Suppressor macrophage treated with lipopolysaccharide for 4 hours (primary cell): ENCODE measurements around the gene NDUFA11.

Source experiments
- DNase-seq: peaks from one replicate; pipeline ENCODE4 v3.0.0-alpha.2; 2020

Gene NDUFA11

DNA sequence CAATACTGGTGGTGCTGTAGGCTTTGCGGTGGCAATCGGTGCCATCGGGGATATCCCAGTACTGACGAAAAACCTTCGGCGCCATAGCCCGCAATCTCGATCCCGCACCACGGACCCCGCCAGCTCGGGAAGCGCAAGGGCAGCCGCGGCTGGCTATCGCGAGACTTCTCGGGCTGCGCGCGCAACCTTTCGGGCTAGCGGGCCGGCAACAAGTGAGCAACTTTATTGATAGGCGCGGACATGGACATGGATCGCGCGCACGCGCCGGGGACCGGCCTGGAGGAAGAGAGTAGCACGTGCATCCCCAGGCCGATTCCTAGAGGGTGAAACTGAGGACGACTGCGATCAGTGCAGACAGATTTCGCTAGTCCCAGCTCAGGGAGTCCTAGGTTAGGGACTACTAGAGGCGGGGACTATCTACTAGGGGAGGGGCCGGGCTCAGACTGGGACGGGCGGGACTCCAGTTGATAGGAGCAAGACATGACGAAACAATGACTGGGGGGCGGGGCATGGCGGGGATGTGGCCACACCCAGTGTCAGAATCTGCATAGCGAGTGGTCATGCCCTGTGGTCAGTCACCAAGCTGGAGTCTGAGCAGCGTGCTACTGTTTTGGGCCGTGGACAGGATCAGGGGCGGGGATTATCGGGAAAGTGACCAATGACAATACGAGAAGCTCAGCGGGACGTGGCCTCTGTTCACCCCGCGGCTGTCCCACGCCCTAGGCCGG, at the start of gene NDUFA11:
Gene NDUFA11, minus strand, starts transcription at position 167 of the 728 bp plus-strand sequence. Its CDS starts 82 bp downstream, at position 85.
- DNase-seq = peak; percentile 98

DNA sequence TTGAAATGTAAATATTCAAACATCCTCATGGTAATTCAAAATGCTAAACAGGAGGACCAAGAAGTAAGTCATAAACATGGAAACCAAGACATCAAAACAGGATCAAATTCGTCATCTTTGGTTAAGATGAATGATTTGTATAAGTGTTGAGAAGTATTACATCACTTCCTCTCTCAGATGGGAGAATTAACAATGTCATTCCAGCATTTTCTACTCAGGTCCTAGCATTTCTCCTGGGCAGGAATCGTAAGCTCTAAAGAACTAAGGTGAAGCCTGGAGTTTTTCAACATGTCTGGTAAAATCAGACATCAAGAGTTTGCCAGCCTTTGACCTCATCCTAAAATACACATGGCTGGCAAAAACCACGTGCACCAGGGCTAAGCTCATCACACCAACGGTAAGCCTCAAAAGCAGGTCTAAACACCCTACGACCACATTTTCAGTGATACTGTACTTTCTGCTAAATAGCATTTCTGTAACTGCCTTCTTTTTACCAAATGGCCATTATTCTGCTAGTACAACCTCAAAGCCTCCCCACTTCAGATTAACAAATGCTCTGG, 49.5 kb upstream of the NDUFA11 start:
- DNase-seq = peak; percentile 47

DNA sequence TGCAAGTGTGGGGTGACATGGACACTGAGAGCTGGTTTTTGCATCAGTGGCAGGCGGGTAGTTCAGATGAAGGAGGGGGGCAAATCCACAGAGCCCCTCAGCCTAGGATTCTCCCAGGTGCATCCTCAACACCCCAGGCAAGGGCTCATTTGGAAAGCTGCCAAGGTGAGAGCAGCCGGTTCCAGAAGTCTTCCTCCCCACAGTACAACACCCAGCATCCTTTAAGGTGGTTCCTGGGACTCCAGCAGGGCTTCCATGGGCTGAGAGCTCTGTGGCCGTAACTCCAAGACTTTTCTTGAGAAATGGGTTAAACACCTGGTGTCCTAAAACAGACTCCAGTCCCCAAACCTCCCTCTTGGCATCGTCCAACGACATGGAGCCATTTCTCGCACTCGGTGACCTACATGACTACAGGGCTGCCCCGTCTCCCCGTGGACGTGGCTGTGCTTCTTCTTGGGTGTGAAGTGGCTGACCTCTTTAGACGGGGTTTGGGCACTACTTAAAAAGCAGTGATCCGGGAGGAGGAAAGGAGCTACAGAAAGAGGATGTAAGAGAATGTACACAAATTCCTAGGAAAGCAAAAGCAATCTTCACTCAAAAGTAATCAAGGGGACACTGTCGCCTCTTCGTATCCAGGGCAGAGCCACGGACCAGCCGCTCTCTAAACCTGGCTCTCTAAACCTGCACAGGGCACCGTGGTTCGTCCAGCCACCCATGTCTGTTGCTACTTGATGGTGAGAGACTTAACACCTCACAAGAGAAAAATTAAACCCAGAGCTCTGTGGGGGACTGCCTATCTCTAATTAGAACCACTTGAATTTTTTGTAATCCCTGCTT, 48.8 kb upstream of the NDUFA11 start:
- DNase-seq = no peak

DNA sequence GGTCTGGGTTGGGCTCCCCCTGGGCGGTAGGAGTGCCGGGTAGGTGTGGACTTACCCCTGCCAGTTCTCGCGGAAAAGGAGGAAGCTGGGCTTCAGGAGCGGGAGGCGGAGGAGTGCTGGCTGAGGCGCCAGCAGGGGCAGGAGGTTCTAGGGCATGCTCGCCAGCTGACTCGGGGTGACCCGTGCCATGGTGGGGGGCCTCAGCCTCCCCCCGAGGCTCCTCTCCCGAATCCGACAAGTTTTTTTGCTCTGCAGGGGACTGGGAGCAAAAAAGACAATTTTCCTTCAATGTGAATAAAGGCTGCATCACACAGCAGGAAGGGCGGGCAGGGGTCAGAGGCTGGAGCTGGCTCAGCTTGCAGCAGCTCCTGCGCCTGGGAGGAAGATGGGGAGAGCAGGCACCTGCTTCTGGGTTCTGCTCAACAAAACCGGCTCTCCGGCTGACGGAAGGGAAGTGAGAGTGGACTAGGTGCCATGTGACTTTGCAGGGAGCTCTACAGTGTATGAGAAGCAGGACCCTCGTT, 47.8 kb upstream of the NDUFA11 start:
- DNase-seq = peak; percentile 45

DNA sequence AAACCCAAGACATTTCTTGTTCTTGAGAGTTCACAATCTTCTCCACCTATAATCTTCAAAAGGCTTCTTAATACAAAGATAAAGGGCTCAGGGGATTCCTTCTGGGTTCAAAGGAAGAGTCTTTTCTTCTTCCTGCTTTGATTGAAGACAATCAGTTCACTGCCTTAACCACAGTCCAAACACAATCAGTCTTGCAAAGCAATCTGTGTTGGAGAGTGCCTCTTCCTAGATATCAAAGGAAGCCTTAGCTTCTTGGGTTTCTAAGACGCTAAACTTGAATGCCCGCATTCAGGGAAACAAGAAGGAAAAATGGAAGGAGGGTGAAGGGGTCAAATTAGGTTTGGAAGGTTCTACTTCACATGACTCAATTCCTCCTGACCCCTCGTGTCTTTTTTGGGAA, 47.2 kb upstream of the NDUFA11 start:
- DNase-seq = no peak

DNA sequence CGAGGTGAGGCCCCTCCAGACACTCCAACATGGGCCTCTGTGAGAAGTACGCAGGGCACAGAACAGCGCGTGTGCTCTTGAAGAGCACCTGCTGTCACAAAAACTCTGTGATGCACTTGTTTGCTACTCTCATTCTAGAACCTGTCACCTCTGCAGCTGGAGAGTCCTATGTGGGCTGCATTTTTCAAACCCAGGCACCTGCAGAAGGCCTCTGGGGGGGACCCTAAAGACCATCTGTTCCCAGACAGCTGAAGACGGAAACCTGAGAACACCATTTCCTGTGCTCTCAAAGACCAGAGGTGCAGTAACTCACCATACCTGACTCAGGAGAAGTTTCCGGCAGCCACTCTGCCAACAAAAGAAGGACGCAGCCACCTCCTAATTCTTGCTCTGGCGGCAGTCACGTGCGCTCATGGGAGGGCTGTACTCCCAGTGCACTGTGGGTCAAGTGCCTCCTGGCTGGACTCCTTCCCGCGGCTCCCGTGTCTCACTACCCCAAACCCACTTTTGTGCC, 46.3 kb upstream of the NDUFA11 start:
- DNase-seq = no peak

DNA sequence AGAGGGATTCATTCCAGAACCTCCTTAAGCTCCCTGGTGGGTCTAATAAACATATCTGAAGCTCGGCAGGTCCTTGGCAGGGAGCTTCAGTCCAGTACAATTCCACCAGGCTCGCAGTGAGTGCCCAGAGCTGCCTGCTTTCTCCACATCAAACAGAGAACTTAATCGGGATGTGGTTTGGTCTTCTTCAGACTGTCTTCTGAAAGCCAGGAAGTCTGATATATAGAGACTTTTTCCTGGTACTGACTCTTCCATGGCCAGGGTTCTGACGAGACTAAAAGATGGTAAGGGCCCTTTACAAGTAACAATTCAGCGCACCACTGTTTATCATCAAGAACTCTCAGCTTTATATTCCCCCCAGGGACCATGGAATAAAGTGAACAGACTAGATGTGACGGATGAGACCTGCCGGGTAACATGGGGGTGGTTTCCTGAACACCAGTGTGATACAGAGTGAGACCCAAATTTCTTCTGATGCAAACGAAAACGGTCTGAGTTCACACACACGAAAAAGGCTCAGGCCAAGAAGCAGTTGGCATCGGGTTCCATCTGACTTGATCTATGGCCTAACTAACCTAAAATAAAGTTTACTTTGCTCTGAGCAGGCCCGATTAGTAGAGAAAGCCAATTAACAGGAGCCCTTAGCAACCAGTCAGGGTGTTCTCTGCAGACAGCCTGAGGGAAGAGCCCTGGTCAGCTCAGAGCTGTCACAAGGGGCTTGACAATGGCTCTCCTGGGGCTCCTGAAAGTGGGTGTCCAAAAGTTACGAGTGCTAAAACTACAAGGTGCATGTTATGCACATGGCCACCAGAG, 45.4 kb upstream of the NDUFA11 start:
- no peak for DNase-seq

DNA sequence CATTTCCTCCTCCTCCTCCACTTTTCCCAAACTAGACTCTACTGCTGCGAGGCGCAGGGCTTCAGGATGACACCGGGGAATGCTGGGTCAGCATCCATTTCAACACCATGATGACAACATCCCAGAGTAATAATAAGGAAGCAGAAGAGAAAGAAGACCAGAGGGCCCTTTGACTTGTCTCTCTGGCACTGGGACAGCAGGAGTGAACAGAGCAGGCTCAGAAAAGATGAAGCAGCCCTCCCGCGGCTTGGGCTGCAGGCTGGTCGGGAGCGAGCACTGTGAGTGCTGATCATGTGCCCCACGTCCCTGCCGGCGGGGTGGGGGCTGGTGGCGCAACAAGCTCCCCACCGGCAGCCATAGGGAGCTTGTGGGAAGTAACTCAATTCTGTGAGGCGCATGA, 43.8 kb upstream of the NDUFA11 start:
- DNase-seq = peak; percentile 92

DNA sequence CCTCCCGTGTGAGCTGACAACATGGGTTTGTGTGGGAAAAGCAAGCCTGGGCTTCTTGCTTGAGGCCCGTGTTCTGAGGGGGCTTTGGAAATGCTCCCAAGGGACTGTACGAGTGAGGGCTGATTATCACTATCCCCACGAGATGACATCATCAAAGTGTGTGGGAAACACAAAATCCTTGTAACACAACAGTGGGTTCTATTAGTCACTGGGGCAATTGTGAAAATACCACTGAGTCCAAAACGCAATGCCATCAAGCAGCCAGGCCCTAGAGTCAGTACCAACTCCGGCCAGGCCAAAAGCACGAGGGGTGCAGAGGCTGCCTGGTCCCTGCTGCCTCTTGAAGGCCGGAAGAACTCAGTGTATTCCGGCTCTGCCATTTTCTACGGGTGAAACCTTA, 40.0 kb upstream of the NDUFA11 start:
- DNase-seq = no peak

DNA sequence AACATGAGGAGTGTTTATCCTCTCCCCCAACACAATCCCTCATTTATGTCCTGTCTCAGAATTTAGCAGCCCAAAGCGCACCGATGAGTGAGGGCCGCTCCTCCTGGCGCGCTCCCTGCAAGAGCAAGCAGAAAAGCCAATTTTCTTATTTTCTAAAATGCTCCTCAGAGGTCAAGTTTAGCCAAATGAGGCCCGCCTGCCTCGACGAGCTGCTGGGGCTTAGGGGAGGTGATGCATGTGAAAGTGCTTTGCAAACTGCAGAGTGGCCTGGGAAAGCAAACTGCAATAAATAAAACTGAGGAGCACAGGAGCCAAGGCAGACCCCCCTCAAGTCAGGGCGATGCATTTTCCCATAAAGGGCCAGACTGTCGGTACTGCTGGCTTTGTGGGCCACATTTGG, 39.5 kb upstream of the NDUFA11 start:
- DNase-seq = no peak

DNA sequence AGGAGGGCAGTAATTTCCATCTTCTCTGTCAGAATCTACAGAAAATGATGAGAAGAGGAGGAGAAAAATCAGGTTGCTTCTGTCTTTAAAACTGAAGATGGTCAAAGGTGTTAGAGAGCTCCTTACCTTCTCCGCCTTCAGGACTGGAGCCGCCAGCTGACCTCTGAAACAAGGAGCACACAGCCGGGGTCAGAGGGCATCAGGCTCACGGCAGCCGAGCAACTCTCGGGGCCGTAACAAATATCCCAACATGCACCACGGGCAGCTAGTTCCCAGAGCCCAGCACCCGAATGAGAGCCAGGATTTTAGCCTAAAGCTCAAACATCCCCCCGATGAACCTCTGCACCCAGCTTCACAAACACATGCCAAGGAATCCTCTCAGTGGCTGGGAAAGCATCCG, 38.1 kb upstream of the NDUFA11 start:
- no peak for DNase-seq

DNA sequence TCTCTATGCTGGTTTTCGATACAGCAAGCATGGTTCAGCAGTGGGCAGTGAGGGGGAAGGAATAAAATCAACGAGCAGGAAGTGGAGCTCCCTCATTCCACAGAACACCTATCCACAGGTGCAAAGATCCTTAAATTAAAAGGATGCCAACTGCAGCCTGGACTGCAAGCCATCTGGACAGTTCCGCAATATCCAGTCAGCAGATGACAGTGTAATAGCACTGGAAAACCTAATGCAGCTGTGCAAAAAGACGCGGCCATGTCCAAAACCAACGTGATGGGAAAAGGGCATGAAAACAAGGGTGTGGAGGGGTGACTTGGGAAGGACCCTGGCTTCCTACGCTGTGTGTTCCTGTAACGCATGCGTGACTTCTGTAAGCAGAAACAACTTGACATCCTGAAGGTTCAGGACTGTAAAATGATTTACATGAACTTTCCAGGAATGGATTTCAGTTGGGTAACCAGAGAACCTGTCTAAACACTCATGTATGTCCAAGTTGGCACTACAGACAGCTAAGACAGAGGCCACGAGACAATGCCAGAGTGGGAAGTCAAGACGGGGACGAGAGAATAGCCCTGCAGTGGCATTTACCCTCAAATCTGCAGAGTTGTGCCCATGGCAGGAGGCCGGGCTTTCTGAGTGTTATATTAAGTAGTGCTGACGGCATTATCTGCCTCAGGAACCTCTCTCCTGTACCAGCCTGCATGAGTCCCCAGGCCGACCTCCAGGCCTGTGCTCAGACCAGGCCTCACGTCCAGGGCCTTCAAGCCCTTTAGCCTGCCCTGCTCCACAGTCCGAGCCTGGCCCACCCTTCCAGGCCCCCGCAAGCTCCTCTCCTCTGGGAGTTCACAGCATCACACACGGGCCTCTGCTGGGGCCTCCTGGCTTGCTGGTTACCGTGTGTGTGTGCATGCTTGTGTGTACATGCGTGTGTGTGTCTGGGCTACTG, 36.9 kb upstream of the NDUFA11 start:
- DNase-seq = no peak

DNA sequence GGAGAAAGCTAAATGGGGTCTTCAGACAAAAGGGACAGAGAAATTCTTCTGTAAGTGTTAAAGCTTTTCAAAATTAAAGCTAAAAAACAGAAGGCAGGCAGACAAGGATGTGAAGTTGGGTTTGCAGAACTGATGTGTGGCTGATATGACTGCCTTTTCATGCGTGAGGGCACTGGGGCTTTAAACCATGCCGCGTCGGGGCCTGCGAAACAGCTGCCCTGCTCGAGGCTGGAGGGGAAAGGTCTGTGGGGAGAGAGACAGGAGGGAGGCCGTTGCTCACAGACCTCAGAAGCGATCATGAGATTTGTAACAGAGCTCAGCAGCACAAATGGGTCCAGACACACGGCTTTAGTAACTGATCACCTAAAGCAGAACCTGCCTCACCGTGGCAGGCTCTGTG, 34.0 kb upstream of the NDUFA11 start:
- no peak for DNase-seq

DNA sequence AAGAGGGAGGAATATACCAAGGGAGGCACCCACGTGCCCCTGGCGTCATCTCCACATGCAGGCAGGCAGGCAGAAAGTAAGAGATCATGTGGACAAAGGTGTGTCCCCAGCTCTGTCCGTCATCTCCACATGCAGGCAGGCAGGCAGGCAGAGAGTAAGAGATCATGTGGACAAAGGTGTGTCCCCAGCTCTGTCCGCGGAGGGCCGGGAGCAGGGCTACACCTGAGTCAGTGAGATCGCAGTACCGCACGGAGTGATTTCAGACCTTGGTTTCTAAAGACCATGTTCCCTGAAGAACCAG, 32.7 kb upstream of the NDUFA11 start:
- DNase-seq = no peak

DNA sequence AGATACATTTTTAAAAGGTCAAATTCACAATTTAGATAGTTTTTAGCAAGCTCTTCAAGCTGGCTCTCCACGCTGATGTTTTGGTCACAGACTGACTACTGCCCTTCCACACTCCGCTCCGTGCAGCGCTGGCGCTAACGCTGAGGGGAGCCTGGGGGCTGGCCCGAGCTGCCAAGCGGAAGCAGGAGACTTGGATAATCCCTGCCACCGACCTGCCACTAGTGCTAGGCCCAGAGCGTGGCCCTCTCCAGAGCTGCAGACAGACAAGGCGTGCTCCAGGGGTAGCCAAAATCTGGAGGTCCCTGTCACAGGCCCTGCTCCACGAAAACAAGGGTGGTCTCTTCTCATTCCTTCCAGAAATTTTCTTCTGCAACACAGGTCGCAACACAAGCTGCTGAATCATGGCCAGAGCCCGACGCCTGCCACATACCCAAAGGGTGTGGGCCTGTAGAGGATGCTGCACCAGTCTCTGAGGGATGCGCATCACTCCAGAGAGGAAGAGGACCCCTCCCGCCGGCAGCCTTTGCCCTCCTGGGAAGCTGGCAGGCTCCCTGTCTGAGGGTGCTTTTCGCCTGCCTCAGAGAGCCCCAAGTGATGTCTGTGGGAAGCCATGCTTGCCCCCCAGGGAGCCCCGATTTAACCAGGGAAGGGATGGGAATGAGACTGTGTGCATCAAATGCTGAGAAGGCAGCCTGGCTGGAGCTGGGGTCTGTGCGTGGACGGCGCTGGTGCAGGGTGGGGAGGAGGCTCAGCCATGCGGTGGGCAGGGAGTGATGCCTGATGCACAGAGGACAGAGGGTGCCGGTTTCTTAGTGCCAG, 32.1 kb upstream of the NDUFA11 start:
- no peak for DNase-seq

DNA sequence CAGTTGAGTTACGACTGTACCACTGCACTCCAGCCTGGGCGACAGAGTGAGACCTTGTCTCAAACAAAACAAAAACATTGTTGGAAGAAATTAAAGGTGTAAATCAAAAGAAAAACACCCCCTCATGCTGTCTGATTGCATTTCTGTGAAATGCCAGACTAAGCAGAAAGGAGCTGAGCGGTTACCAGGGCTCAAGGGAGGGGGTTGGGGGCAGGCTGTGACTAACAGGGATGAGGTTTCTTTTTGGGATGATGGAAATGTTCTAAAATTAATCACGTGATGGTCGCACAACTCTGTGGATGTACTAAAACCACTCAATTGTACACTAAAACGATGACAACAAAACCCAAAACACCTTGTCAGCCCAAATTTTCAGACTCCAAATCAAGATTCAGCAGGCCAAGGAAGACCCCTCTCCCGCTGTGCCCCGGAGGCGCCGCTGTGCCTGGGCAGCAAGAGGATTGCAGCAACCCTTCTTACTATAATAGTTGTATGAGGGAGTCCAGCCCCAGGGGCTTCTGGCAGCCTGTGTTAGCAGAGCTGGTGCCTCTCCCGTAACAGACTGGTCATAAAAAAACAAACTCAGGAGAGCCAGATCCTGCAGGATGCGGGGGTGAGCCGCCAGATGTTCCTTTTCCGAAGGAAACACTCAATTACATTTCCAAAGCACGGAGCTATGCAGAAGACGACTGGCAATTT, 31.3 kb upstream of the NDUFA11 start:
- DNase-seq = no peak

DNA sequence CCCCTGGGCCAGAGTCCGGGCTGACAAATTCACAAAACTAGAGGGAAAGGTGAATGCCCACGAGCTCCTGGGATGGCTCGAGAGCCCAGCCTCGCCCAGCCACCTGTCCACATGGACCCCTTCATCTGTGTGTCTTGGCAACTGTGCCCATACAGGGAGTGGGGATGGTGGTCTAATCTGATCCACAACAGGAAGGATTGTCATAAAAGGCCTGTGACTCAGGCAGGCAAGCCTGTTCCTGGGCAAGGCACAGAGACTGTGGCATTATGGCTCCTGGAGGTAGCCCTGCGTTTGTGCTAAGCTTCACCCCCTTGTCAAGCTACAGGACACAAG, 30.4 kb upstream of the NDUFA11 start:
- DNase-seq = no peak

DNA sequence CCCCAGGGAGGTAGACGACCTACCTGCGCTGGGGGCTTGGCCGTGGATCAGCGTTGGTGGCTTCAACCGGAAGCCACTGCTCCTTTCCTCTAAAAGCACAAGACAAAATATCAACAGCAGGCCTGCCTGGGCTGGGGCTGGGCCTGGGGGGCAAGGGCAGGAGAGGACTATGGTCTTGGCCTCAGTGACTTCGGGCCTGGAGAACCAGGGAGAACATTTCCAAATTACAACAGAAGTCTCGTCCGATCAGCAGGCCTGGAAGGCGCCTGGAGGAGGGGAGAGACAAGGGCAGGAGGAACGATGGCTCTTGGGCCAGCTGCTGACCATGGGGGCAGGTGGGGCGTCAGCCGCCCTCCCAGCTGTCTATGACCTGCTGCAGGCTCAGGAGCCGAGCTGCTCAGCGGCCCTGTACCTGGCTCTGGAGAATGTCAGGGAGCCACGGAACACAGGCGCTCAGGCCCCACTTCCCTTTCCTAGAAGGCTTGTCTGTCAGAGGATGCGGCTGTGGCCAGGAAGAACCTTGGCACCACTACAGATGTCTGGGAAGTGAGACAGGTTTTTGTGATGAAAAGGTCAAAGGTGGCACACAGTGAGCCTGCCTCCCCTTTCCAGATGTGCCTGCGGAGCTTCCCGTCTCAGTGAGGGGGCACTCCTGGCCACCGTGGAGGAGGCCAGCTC, 29.9 kb upstream of the NDUFA11 start:
- DNase-seq = no peak

DNA sequence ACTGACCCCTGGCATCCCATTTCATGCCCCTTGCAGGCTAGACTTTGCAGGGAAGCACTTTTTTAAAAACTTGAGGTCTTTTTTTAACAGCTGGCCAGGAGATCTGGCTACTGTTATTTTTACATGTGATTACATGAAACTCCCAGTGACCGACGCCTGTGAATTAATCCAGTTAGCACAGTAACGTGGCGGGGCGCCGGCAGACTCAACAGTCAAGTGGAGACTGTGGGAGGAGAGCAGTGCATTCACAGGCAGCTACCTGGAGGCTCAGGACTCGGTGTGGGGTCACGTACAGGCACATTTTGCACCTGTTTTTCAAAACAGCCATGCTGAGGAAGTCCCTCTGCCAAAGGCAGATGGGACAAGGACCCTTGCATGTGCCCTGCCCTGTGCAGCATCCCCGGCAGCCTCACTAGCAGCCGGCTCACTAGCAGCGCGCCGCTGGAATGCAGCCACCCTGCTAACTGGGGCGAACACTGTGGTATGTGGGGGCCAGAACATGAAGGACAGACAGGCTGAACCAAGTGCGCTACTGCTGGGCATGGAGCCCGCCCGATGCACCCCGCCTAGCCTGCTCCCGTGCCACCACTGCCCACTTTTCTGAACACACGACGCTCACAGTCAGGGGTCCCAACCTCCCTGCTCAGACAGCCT, 29.1 kb upstream of the NDUFA11 start:
- no peak for DNase-seq
